Measurements from ENCODE around the gene DUSP22.

DUSP22 gene

DNA sequence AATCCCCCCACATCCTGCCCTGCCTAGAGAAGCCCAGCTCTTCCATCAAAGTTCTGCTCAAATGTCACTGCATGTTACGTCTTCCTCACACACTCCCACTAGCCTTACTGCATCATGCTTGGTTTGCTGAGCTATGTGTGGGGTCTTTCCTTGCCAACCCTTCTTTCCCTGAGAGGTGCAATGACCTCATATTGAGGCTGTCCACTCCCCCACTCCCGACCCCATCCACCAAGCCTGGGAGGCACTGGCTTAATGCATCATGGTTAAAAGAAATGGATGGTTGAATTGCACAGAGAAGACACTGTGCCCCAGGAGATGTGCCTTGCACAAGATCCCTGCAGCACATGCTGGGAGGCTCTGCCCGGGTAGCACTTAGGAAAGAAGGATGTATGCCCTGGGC, 91.6 kb downstream of the DUSP22 start:
- no peak overlapping the region for H3K4ac ChIP-seq (ENCODE audit: low read depth in 1 of 2, low read length in 2 of 2)
- no peaks in the 10 kb centered on the region for H3K36me3 ChIP-seq (ENCODE audit: control insufficient read depth in 1 of 2, insufficient read depth in 2 of 2, low read depth in 1 of 2, low read length in 2 of 2)
- H3K23ac ChIP-seq (ENCODE audit: low read length in 2 of 2), result no peak overlapping the region
- H2BK120ac ChIP-seq (ENCODE audit: low read depth, low read length), result no peak overlapping the region
- H3K4me3 ChIP-seq (ENCODE audit: insufficient read depth in 1 of 2, low read depth in 1 of 2, low read length in 2 of 2), result no peak overlapping the region
- no peak overlapping the region for H2BK12ac ChIP-seq (ENCODE audit: low read length in 2 of 2)
- peaks cover 75 to 77% of the 10 kb centered on the region in 2 experiments for H3K27me3 ChIP-seq (ENCODE audit: control insufficient read depth in 1 of 2, insufficient read depth in 1 of 2, low read length in 2 of 2)
- DNase-seq, result no peak
- no peak overlapping the region for H4K91ac ChIP-seq (ENCODE audit: low read length)
- no peak overlapping the region for H4K8ac ChIP-seq (ENCODE audit: low read length)
- H2BK5ac ChIP-seq (ENCODE audit: low read depth, low read length, poor library complexity, severe bottlenecking), result no peak overlapping the region
- H2AFZ ChIP-seq (ENCODE audit: low read depth, low read length), result no peak overlapping the region
- WGBS, result 70% methylated on average over 2 of the region's 3 CpGs
- H3K14ac ChIP-seq (ENCODE audit: low read length in 2 of 2), result no peak overlapping the region
- H3K18ac ChIP-seq (ENCODE audit: low read depth in 1 of 2, low read length in 2 of 2), result no peak overlapping the region
- H3K27ac ChIP-seq (ENCODE audit: low read length, poor library complexity, severe bottlenecking), result no peak overlapping the region
- no peak overlapping the region for H3K9ac ChIP-seq (ENCODE audit: low read length)
- H2BK15ac ChIP-seq (ENCODE audit: low read depth, poor library complexity, severe bottlenecking), result no peak overlapping the region
- no peak overlapping the region for H2AK5ac ChIP-seq (ENCODE audit: low read length, severe bottlenecking)
- no peak overlapping the region for H3K4me2 ChIP-seq (ENCODE audit: low read length, poor library complexity, severe bottlenecking)
- no peaks in the 10 kb centered on the region for H3K4me1 ChIP-seq (ENCODE audit: control insufficient read depth, insufficient read depth, low read depth, low read length)
- no peaks in the 10 kb centered on the region for H3K9me3 ChIP-seq (ENCODE audit: control insufficient read depth, low read length)
- no peaks in the 10 kb centered on the region for H3K79me1 ChIP-seq (replicated peaks; ENCODE audit: low read length, poor library complexity, severe bottlenecking)

DNA sequence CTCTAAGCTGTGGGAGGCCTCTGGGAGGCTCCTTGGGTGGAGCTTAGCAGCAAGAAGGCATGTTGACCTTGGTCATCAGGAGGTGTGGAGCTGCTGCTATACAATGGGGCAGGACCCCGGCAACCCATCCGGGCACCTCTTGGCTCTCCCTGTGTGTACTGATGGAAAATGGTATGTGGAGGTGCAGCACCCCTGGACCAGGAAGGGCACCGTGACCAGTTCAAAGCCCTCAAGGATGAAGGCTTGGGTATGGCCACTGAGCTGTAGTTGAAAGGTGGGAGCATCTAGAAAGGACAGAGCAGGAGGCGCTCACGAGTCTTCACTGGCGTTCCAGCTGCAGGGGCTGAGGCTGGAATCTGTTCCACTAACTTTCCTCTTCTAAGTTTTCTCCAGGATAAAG, 92.6 kb downstream of the DUSP22 start:
- Histone ChIP-seq H3K9ac (ENCODE audit: low read length) (no peak overlapping the region), H3K14ac (ENCODE audit: low read length in 2 of 2) (no peak overlapping the region), H3K23ac (ENCODE audit: low read length in 2 of 2) (no peak overlapping the region), H3K4ac (ENCODE audit: low read depth in 1 of 2, low read length in 2 of 2) (no peak overlapping the region), H3K36me3 (ENCODE audit: control insufficient read depth in 1 of 2, insufficient read depth in 2 of 2, low read depth in 1 of 2, low read length in 2 of 2) (no peaks in the 10 kb centered on the region), H4K8ac (ENCODE audit: low read length) (no peak overlapping the region), H3K27me3 (ENCODE audit: control insufficient read depth in 1 of 2, insufficient read depth in 1 of 2, low read length in 2 of 2) (peaks cover 67 to 82% of the 10 kb centered on the region in 2 experiments), H3K18ac (ENCODE audit: low read depth in 1 of 2, low read length in 2 of 2) (no peak overlapping the region), H3K27ac (ENCODE audit: low read length, poor library complexity, severe bottlenecking) (no peak overlapping the region), H2AK5ac (ENCODE audit: low read length, severe bottlenecking) (no peak overlapping the region), H3K9me3 (ENCODE audit: control insufficient read depth, low read length) (no peaks in the 10 kb centered on the region), H3K4me3 (ENCODE audit: insufficient read depth in 1 of 2, low read depth in 1 of 2, low read length in 2 of 2) (no peak overlapping the region), H4K91ac (ENCODE audit: low read length) (no peak overlapping the region), H2BK12ac (ENCODE audit: low read length in 2 of 2) (no peak overlapping the region), H2BK15ac (ENCODE audit: low read depth, poor library complexity, severe bottlenecking) (no peak overlapping the region), H2AFZ (ENCODE audit: low read depth, low read length) (no peak overlapping the region), H2BK5ac (ENCODE audit: low read depth, low read length, poor library complexity, severe bottlenecking) (no peak overlapping the region), H3K4me1 (ENCODE audit: control insufficient read depth, insufficient read depth, low read depth, low read length) (no peaks in the 10 kb centered on the region), H3K79me1 (replicated peaks; ENCODE audit: low read length, poor library complexity, severe bottlenecking) (no peaks in the 10 kb centered on the region), H2BK120ac (ENCODE audit: low read depth, low read length) (no peak overlapping the region), H3K4me2 (ENCODE audit: low read length, poor library complexity, severe bottlenecking) (no peak overlapping the region)
- no peak for DNase-seq
- WGBS, result 90% methylated on average over 6 of the region's 6 CpGs

- Histone ChIP-seq H3K4ac (ENCODE audit: low read depth in 1 of 2, low read length in 2 of 2) (no peak overlapping the region), H3K4me1 (ENCODE audit: control insufficient read depth, insufficient read depth, low read depth, low read length) (no peaks in the 10 kb centered on the region), H3K23ac (ENCODE audit: low read length in 2 of 2) (no peak overlapping the region), H3K27ac (ENCODE audit: low read length, poor library complexity, severe bottlenecking) (no peak overlapping the region), H3K79me1 (replicated peaks; ENCODE audit: low read length, poor library complexity, severe bottlenecking) (no peaks in the 10 kb centered on the region), H3K36me3 (ENCODE audit: control insufficient read depth in 1 of 2, insufficient read depth in 2 of 2, low read depth in 1 of 2, low read length in 2 of 2) (no peaks in the 10 kb centered on the region), H3K9me3 (ENCODE audit: control insufficient read depth, low read length) (no peaks in the 10 kb centered on the region), H2AK5ac (ENCODE audit: low read length, severe bottlenecking) (no peak overlapping the region), H3K27me3 (ENCODE audit: control insufficient read depth in 1 of 2, insufficient read depth in 1 of 2, low read length in 2 of 2) (peaks cover 61 to 81% of the 10 kb centered on the region in 2 experiments), H3K4me3 (ENCODE audit: insufficient read depth in 1 of 2, low read depth in 1 of 2, low read length in 2 of 2) (no peak overlapping the region), H4K8ac (ENCODE audit: low read length) (no peak overlapping the region), H3K9ac (ENCODE audit: low read length) (no peak overlapping the region), H2BK12ac (ENCODE audit: low read length in 2 of 2) (no peak overlapping the region), H2BK120ac (ENCODE audit: low read depth, low read length) (no peak overlapping the region), H3K18ac (ENCODE audit: low read depth in 1 of 2, low read length in 2 of 2) (no peak overlapping the region), H2AFZ (ENCODE audit: low read depth, low read length) (no peak overlapping the region), H4K91ac (ENCODE audit: low read length) (no peak overlapping the region), H3K4me2 (ENCODE audit: low read length, poor library complexity, severe bottlenecking) (no peak overlapping the region), H3K14ac (ENCODE audit: low read length in 2 of 2) (no peak overlapping the region), H2BK5ac (ENCODE audit: low read depth, low read length, poor library complexity, severe bottlenecking) (no peak overlapping the region), H2BK15ac (ENCODE audit: low read depth, poor library complexity, severe bottlenecking) (no peak overlapping the region)
- DNase-seq, result no peak
- WGBS, result 78% methylated on average over 10 of the region's 10 CpGs
Measured at GRCh38 chr6:385614-386013, 93.3 kb downstream of the DUSP22 start.

- no peak overlapping the region for H2BK12ac ChIP-seq (ENCODE audit: low read length in 2 of 2)
- no peak overlapping the region for H3K4me2 ChIP-seq (ENCODE audit: low read length, poor library complexity, severe bottlenecking)
- H3K14ac ChIP-seq (ENCODE audit: low read length in 2 of 2), result no peak overlapping the region
- DNase-seq, result no peak
- H3K23ac ChIP-seq (ENCODE audit: low read length in 2 of 2), result no peak overlapping the region
- H2AK5ac ChIP-seq (ENCODE audit: low read length, severe bottlenecking), result no peak overlapping the region
- H3K4me3 ChIP-seq (ENCODE audit: insufficient read depth in 1 of 2, low read depth in 1 of 2, low read length in 2 of 2), result peak overlapping the region in 1 of 2 experiments; percentile 10
- no peak overlapping the region for H3K9ac ChIP-seq (ENCODE audit: low read length)
- no peak overlapping the region for H2BK15ac ChIP-seq (ENCODE audit: low read depth, poor library complexity, severe bottlenecking)
- no peak overlapping the region for H2BK5ac ChIP-seq (ENCODE audit: low read depth, low read length, poor library complexity, severe bottlenecking)
- H3K9me3 ChIP-seq (ENCODE audit: control insufficient read depth, low read length), result no peaks in the 10 kb centered on the region
- no peaks in the 10 kb centered on the region for H3K79me1 ChIP-seq (replicated peaks; ENCODE audit: low read length, poor library complexity, severe bottlenecking)
- H2AFZ ChIP-seq (ENCODE audit: low read depth, low read length), result no peak overlapping the region
- WGBS, result 88% methylated on average over 18 of the region's 18 CpGs
- peaks cover 51 to 86% of the 10 kb centered on the region in 2 experiments for H3K27me3 ChIP-seq (ENCODE audit: control insufficient read depth in 1 of 2, insufficient read depth in 1 of 2, low read length in 2 of 2)
- no peaks in the 10 kb centered on the region for H3K36me3 ChIP-seq (ENCODE audit: control insufficient read depth in 1 of 2, insufficient read depth in 2 of 2, low read depth in 1 of 2, low read length in 2 of 2)
- peaks cover 8% of the 10 kb centered on the region for H3K4me1 ChIP-seq (ENCODE audit: control insufficient read depth, insufficient read depth, low read depth, low read length)
- H3K18ac ChIP-seq (ENCODE audit: low read depth in 1 of 2, low read length in 2 of 2), result no peak overlapping the region
- H4K91ac ChIP-seq (ENCODE audit: low read length), result no peak overlapping the region
- no peak overlapping the region for H4K8ac ChIP-seq (ENCODE audit: low read length)
- no peak overlapping the region for H3K27ac ChIP-seq (ENCODE audit: low read length, poor library complexity, severe bottlenecking)
- no peak overlapping the region for H3K4ac ChIP-seq (ENCODE audit: low read depth in 1 of 2, low read length in 2 of 2)
- no peak overlapping the region for H2BK120ac ChIP-seq (ENCODE audit: low read depth, low read length)
Measured at GRCh38 chr6:386688-387266, 94.5 kb downstream of the DUSP22 start.
